Endothelial cell of umbilical vein (primary cell): ENCODE results near the gene SUGP2. TPM values are rescaled to one million over a fixed set of nuclear protein-coding genes. Genes with fewer than 3 reads are reported as not detected.
A peak's percentile ranks its signal among the peaks of the same experiment; 100 is the strongest.

ENCODE experiments used
- BruUV-seq: library from RNA; stranded (reverse); fragments of 400-500 nt; replicated peaks from 2 replicates; lab custom pipeline; 2021; lab: Mats Ljungman, UMichigan
- CTCF ChIA-PET: fragments of 300-600, 350-600 bp; sonication (Branson Sonifier 250); formaldehyde crosslinking; loops from one replicate; lab custom pipeline; 2021; ENCODE audit warnings: antibody characterized with exemption, inconsistent platforms; lab: Charles Lee
- POLR2A ChIA-PET: fragments of 300-600, 350-600 bp; sonication (Branson Sonifier 250); formaldehyde crosslinking; loops from one replicate; lab custom pipeline; 2021; ENCODE audit warnings: antibody characterized with exemption, inconsistent platforms; lab: Charles Lee
- DNase-seq: peaks from one replicate; pipeline ENCODE4 v3.0.0-alpha.2; 2011; ENCODE audit warnings: low read depth, low spot score
- FAIRE-seq: peaks from 2 replicates; lab custom pipeline; 2011; peaks lifted over from hg19 to GRCh38; lab: Jason Lieb, UNC
- H2AFZ ChIP-seq: 2 replicates; pipeline ENCODE4 v1.6.0; 2012; ENCODE audit warnings: low read depth, low read length, control low read depth, inconsistent platforms
- H3K27ac ChIP-seq: 2 replicates; pipeline ENCODE4 v1.5.1; 2011; ENCODE audit warnings: low read depth, mild to moderate bottlenecking, control low read depth, low read length, moderate library complexity; ENCODE audit not compliant: insufficient read depth
- H3K27me3 ChIP-seq, 2 experiments: 2 replicates each; pipeline versions ENCODE4 v1.6.0 to v1.6.1; 2011; ENCODE audit warnings: low read length in 2 of 2, mixed read lengths in 1 of 2; ENCODE audit not compliant: control insufficient read depth in 2 of 2, insufficient read depth in 2 of 2
- H3K36me3 ChIP-seq, 2 experiments: 2 replicates in 1 of 2; 3 replicates in 1 of 2; pipeline ENCODE4 v1.5.1; 2011; ENCODE audit warnings: low read length in 2 of 2, mild to moderate bottlenecking in 1 of 2, moderate library complexity in 1 of 2; ENCODE audit not compliant: control insufficient read depth in 2 of 2, insufficient read depth in 2 of 2; ENCODE audit errors: extremely low read depth in 1 of 2
- H3K4me1 ChIP-seq: 3 replicates; pipeline ENCODE4 v1.5.1; 2011; ENCODE audit warnings: mild to moderate bottlenecking, low read length; ENCODE audit not compliant: control insufficient read depth, insufficient read depth; ENCODE audit errors: extremely low read depth
- H3K4me2 ChIP-seq: 2 replicates; pipeline ENCODE4 v1.6.1; 2011; ENCODE audit warnings: low read length, control low read depth, mixed read lengths; ENCODE audit not compliant: insufficient read depth
- H3K4me3 ChIP-seq, 3 experiments: fragments of 200-600 bp in 1 of 3; sonication (generic), shearing (Covaris generic) in 1 of 3; replicated peaks in 1 of 3; 2 replicates each; pipeline ENCODE4 v1.5.1; 2011 to 2016; ENCODE audit warnings: control low read depth in 3 of 3, low read length in 3 of 3, mild to moderate bottlenecking in 2 of 3, inconsistent platforms in 1 of 3, low read depth in 1 of 3, moderate library complexity in 1 of 3; ENCODE audit not compliant: insufficient read depth in 1 of 3
- H3K79me2 ChIP-seq: 2 replicates; pipeline ENCODE4 v1.6.0; 2012; ENCODE audit warnings: low read length, inconsistent platforms; ENCODE audit not compliant: control insufficient read depth, insufficient read depth
- H3K9ac ChIP-seq: replicated peaks from 2 replicates; pipeline ENCODE3; 2011; ENCODE audit warnings: low read length, control low read depth; ENCODE audit not compliant: insufficient read depth; ENCODE audit errors: extremely low read depth
- H3K9me1 ChIP-seq: replicated peaks from 3 replicates; pipeline ENCODE4 v1.6.0; 2011; ENCODE audit warnings: mild to moderate bottlenecking, low read length; ENCODE audit not compliant: control insufficient read depth, insufficient read depth; ENCODE audit errors: extremely low read depth
- H3K9me3 ChIP-seq: replicated peaks from 2 replicates; pipeline ENCODE4 v1.5.1; 2012; ENCODE audit warnings: low read length, inconsistent platforms; ENCODE audit not compliant: control insufficient read depth, insufficient read depth
- H4K20me1 ChIP-seq: replicated peaks from 2 replicates; pipeline ENCODE3; 2011; ENCODE audit warnings: mild to moderate bottlenecking, low read length; ENCODE audit not compliant: control insufficient read depth, insufficient read depth; ENCODE audit errors: extremely low read depth
- CTCF ChIP-seq, 2 donors: IDR thresholded peaks; 1 replicate in 1 of 2; 2 replicates in 1 of 2; pipeline ENCODE4 v1.5.1; 2011; ENCODE audit warnings: low read length in 2 of 2, mild to moderate bottlenecking in 2 of 2, moderate library complexity in 2 of 2, control low read depth in 1 of 2, inconsistent platforms in 1 of 2, low read depth in 1 of 2; ENCODE audit not compliant: insufficient read depth in 1 of 2; ENCODE audit errors: extremely low read depth in 1 of 2
- FOS ChIP-seq: IDR thresholded peaks from 2 replicates; pipeline ENCODE4 v1.6.1; 2011; ENCODE audit warnings: mild to moderate bottlenecking, low read length, moderate library complexity, borderline replicate concordance; ENCODE audit not compliant: insufficient read depth
- JUN ChIP-seq: IDR thresholded peaks from 2 replicates; pipeline ENCODE4 v1.6.1; 2011; ENCODE audit warnings: borderline replicate concordance, low read depth; ENCODE audit not compliant: insufficient read length, insufficient read depth
- MAX ChIP-seq: IDR thresholded peaks from 2 replicates; pipeline ENCODE4 v1.6.1; 2011; ENCODE audit not compliant: insufficient read depth, insufficient read length
- MYC ChIP-seq: IDR thresholded peaks from one replicate; pipeline ENCODE4 v1.6.1; 2011; ENCODE audit warnings: mild to moderate bottlenecking, low read depth, low read length
- POLR2AphosphoS5 ChIP-seq: IDR thresholded peaks from 2 replicates; pipeline ENCODE4 v1.6.1; 2012; ENCODE audit warnings: low read depth, mild to moderate bottlenecking, control low read depth, low read length, moderate library complexity; ENCODE audit not compliant: insufficient read depth
- dilution Hi-C: fragments of 300-500 bp; cut with MboI; formaldehyde crosslinking; loops from one replicate; pipeline ENCODE4 v1.15.0; 2019; ENCODE audit warnings: low sequenced_read_pairs; ENCODE audit not compliant: extremely low pct_ligation_motif_present
- intact Hi-C: fragments of 100-400 bp; cut with micrococcal nuclease; formaldehyde crosslinking; loops from one replicate; pipeline ENCODE4 v1.10.0; 2022
- polyA plus RNA-seq, 4 experiments: library from polyadenylated mRNA; depleted of rRNA in 3 of 4; stranded (reverse) in 3 of 4; unstranded in 1 of 4; fragments of >200 nt; gene quantifications; 2 replicates each; pipeline versions ENCODE4 v1.2.1 to v1.2.3, GENCODE V29; 2011 to 2012; ENCODE audit warnings: missing spikeins in 1 of 4
- total RNA-seq: library from RNA; stranded (reverse); gene quantifications from 2 replicates; pipeline ENCODE4 v1.2.3, GENCODE V29; 2021

SUGP2 gene
- total and polyA plus RNA-seq, 2 donors (not counting 3 experiments of a cell fraction or from before 2014, with no cell fraction given) = 44.6 to 79.7 TPM

- ChIA-PET POLR2A (no interaction called here), CTCF (interaction anchor here (1.0 to 1.7 kb wide), 4 partner anchors 9 to 104 kb away, joined by 3 to 6 read pairs (median 4); no protein-coding TSS in a partner anchor)
- Histone ChIP-seq H3K9me3 (no peaks in the 10 kb centered on the region), H3K79me2 (no peaks in the 10 kb centered on the region), H3K4me3 (no peak overlapping the region), H3K4me1 (peaks cover 13% of the 10 kb centered on the region), H3K36me3 (peaks cover 18 to 20% of the 10 kb centered on the region in 2 experiments), H3K4me2 (no peak overlapping the region), H3K27me3 (no peaks in the 10 kb centered on the region), H3K27ac (no peak overlapping the region), H4K20me1 (no peaks in the 10 kb centered on the region), H3K9ac (no peak overlapping the region), H3K9me1 (no peaks in the 10 kb centered on the region), H2AFZ (no peak overlapping the region)
- BruUV-seq = no TSS peak
- dilution Hi-C loops = no loop called here
- intact Hi-C loops = no loop called here
- TF ChIP-seq POLR2AphosphoS5 = no peak
- no peak for TF ChIP-seq MAX
- TF ChIP-seq MYC = no peak
- no peak for TF ChIP-seq FOS
- no peak for TF ChIP-seq JUN
- no peak for TF ChIP-seq CTCF (IDR thresholded peaks at IDR 0.05; ENCODE audit: extremely low read depth in 1 of 2, insufficient read depth in 1 of 2, low read depth in 1 of 2, low read length in 2 of 2)
- FAIRE-seq (peak; percentile 83), DNase-seq (peak; percentile 50)
Measured at GRCh38 chr19:18999016-18999758, 34.1 kb downstream of the SUGP2 start.
